ENCODE measurements around the gene CDCA8. TPM values are rescaled to one million over a fixed set of nuclear protein-coding genes. Genes with fewer than 3 reads are reported as not detected.

The CDCA8 gene
- 42.2 TPM for polyA plus RNA-seq (2013, experiment 1 of 2)
- polyA plus RNA-seq (2013, experiment 2 of 2): 44.7 TPM

DNA sequence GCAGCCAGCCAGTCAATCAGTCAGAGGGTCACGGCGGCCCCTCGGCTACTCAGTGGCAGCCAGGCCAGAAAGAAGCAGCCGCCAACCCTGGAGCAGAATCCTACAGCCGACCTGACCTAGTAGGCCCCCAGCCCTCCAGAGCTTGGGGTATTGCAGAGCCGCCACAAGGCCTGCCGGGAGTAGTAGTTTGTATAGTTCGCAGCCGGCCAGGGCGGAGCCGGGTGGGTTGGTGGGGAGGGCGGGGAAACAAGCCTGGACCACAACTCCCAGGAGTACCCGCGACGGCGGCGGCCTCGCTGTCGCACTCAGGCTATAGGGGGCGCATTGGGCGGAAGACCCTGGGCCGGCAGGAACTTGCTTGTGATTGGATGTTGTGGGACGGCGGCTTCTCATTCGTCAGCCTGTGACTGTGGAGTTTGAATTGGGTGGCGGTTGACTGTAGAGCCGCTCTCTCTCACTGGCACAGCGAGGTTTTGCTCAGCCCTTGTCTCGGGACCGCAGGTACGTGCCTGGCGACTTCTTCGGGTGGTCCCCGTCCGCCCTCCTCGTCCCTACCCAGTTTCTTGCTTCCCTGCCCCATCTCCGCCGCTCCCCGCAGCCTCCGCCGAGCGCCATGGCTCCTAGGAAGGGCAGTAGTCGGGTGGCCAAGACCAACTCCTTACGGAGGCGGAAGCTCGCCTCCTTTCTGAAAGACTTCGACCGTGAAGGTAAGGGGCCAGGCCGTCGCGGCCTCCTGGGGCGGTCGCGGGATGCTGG lies at the start of gene CDCA8:
CDCA8 (plus strand) TSS at position 439 of the 756 bp plus-strand sequence; CDS start at position 614, 175 bp downstream.
- Histone ChIP-seq H3K36me3 (ENCODE audit: control insufficient read depth, insufficient read depth, low read length) (peaks cover 56% of the 10 kb centered on the region), H3K27ac (ENCODE audit: low read depth, low read length, severe bottlenecking) (peak within 1 kb of the TSS; percentile 45), H3K4me3 (ENCODE audit: extremely low read depth, insufficient read depth, low read length, poor library complexity, severe bottlenecking) (peak within 1 kb of the TSS; percentile 87), H3K9me3 (ENCODE audit: control insufficient read depth, low read length) (no peaks in the 10 kb centered on the region), H3K4me1 (ENCODE audit: control insufficient read depth, insufficient read depth, low read length, poor library complexity, severe bottlenecking) (peaks cover 14% of the 10 kb centered on the region)
- WGBS, 2 experiments (ENCODE audit: insufficient coverage in 2 of 2): 0% methylated on average over 37 to 42 of the region's 54 CpGs

DNA sequence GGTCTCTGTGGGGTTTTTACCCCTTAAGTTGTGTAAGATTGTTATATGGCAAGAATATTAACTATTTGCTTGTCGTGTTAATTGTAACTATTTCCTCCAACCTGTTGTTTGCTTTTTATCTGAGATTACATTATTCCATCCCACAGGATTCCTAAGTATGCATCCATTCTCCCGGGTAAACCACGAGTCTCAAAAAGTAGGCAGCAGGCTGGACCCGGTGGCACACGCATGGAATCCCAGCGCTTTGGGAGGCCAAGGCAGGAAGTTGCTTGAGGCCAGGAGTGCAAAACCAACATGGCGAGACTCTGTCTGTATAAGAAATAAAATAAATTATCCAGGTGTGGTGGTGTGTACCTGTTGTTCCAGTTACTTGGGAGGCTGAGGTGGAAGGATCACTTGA lies 45.0 kb upstream of the CDCA8 start:
- Histone ChIP-seq H3K27ac (ENCODE audit: low read depth, low read length, severe bottlenecking) (no peak overlapping the region), H3K9me3 (ENCODE audit: control insufficient read depth, low read length) (no peaks in the 10 kb centered on the region), H3K36me3 (ENCODE audit: control insufficient read depth, insufficient read depth, low read length) (no peaks in the 10 kb centered on the region), H3K4me1 (ENCODE audit: control insufficient read depth, insufficient read depth, low read length, poor library complexity, severe bottlenecking) (no peaks in the 10 kb centered on the region), H3K4me3 (ENCODE audit: extremely low read depth, insufficient read depth, low read length, poor library complexity, severe bottlenecking) (no peak overlapping the region)
- WGBS, 2 experiments (ENCODE audit: insufficient coverage in 2 of 2): 89 to 91% methylated on average over 4 to 5 of the region's 7 CpGs

DNA sequence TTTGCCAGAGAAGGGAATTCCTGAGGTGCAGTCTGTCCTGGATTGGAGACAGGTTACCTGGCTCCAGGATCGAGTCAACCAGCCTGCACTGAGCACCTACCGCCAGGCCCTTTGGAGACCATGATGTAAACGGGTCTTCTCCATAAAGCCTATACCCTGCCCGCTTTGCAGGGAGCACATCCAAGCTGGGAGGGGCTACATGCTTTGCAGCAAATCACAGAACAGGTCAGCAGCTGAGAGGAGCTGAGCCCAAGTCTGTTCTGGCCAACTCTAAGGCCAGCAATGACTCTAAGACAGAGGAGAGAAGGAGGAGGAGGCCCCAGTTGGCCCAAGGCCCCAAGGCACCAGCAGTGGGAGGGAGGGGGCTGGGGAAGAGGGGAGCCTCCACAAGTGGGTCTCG lies 42.1 kb upstream of the CDCA8 start:
- H3K9me3 ChIP-seq (ENCODE audit: control insufficient read depth, low read length): no peaks in the 10 kb centered on the region
- H3K4me1 ChIP-seq (ENCODE audit: control insufficient read depth, insufficient read depth, low read length, poor library complexity, severe bottlenecking): no peaks in the 10 kb centered on the region
- no peaks in the 10 kb centered on the region for H3K36me3 ChIP-seq (ENCODE audit: control insufficient read depth, insufficient read depth, low read length)
- H3K27ac ChIP-seq (ENCODE audit: low read depth, low read length, severe bottlenecking): no peak overlapping the region
- WGBS, 2 experiments (ENCODE audit: insufficient coverage in 2 of 2): 78% methylated on average over 4 of the region's 5 CpGs
- H3K4me3 ChIP-seq (ENCODE audit: extremely low read depth, insufficient read depth, low read length, poor library complexity, severe bottlenecking): no peak overlapping the region

DNA sequence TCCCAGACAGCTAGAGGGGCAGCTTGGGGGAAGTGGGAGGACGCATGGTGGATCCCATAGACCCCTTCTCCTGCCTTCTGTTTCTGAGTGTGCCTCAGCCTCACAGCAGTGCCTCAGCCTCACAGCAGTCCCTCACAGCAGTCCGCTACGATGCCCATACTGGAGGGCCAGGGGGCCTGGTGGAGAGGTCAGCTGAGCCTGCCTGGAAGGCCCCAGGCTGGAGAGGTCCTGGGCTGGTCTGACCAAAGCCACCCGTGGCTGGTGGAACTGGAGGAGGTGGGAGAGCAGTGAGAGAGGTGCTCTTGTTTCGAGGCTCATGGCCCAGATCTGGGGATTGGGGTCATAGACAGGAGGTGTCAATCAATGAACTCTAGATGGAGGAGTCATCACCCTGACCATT lies 41.6 kb upstream of the CDCA8 start:
- Histone ChIP-seq H3K4me3 (ENCODE audit: extremely low read depth, insufficient read depth, low read length, poor library complexity, severe bottlenecking) (no peak overlapping the region), H3K9me3 (ENCODE audit: control insufficient read depth, low read length) (no peaks in the 10 kb centered on the region), H3K4me1 (ENCODE audit: control insufficient read depth, insufficient read depth, low read length, poor library complexity, severe bottlenecking) (no peaks in the 10 kb centered on the region), H3K36me3 (ENCODE audit: control insufficient read depth, insufficient read depth, low read length) (no peaks in the 10 kb centered on the region), H3K27ac (ENCODE audit: low read depth, low read length, severe bottlenecking) (no peak overlapping the region)
- WGBS, 2 experiments (ENCODE audit: insufficient coverage in 2 of 2): 71 to 84% methylated on average over 3 to 5 of the region's 5 CpGs

DNA sequence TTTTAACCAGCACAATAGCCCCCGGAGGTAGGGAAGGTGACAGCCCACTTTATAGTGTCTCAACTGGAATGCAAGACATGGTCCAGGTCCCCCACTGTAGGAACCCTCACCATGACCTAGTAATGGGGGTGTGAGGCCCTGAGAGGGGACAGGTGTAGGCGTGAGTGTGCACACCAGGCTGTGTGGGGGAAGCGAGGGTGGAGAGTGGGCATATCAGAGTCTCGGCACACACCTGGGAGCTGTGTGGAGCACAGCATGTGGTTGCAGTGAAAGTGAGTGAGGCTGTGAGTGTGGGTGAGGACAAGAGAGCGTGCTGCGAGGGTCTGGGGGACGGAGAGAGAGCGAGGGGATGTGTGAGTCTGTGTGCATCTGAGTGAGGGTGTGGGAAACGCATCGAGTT lies 40.5 kb upstream of the CDCA8 start:
- H3K27ac ChIP-seq (ENCODE audit: low read depth, low read length, severe bottlenecking): no peak overlapping the region
- 83 to 97% methylated on average over 5 to 10 of the region's 10 CpGs for WGBS, 2 experiments (ENCODE audit: insufficient coverage in 2 of 2)
- no peaks in the 10 kb centered on the region for H3K9me3 ChIP-seq (ENCODE audit: control insufficient read depth, low read length)
- no peaks in the 10 kb centered on the region for H3K4me1 ChIP-seq (ENCODE audit: control insufficient read depth, insufficient read depth, low read length, poor library complexity, severe bottlenecking)
- H3K4me3 ChIP-seq (ENCODE audit: extremely low read depth, insufficient read depth, low read length, poor library complexity, severe bottlenecking): no peak overlapping the region
- no peaks in the 10 kb centered on the region for H3K36me3 ChIP-seq (ENCODE audit: control insufficient read depth, insufficient read depth, low read length)

DNA sequence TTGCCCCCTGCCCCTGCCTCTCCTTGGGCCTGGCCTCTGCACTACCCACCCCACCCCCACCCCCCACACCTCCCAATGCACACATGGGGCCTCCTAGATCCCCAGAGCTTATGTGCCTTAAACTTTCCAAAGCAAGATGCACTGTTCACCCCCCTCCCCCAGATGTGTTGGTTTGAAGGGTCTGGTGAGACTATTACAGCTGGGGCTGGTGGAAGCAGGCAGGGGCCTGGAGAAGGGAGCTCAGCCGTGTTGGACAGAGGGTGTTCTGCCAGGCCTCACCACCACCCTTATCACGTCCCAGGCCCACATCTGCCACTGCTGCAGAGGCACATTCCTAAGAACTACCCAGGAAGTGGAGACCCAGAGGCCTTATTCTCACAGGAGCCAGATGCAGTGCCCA lies 39.3 kb upstream of the CDCA8 start:
- H3K4me1 ChIP-seq (ENCODE audit: control insufficient read depth, insufficient read depth, low read length, poor library complexity, severe bottlenecking): no peaks in the 10 kb centered on the region
- no peak overlapping the region for H3K4me3 ChIP-seq (ENCODE audit: extremely low read depth, insufficient read depth, low read length, poor library complexity, severe bottlenecking)
- WGBS, 2 experiments (ENCODE audit: insufficient coverage in 2 of 2): 100% methylated on average over 1 of the region's 2 CpGs; no CpG with 5 or more reads in 1 of the 2 experiments
- H3K27ac ChIP-seq (ENCODE audit: low read depth, low read length, severe bottlenecking): no peak overlapping the region
- no peaks in the 10 kb centered on the region for H3K9me3 ChIP-seq (ENCODE audit: control insufficient read depth, low read length)
- H3K36me3 ChIP-seq (ENCODE audit: control insufficient read depth, insufficient read depth, low read length): no peaks in the 10 kb centered on the region

DNA sequence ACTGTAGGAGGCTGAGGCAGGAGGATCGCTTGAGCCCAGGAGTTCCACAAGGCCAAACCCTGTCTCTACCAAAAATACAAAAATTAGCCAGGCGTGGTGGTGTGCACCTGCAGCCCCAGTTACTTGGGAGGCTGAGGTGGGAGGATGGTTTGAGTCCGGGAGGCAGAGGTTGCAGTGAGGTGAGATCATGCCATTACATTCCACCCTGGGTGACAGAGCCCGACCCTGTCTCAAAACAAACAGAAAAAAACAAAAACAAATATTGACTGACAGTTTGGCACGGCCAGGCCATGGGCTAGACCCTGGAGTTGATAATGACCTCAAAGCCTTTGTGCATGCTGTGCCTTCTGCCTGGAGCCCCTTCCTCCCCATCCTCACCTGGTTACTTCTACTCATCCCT lies 38.4 kb upstream of the CDCA8 start:
- Histone ChIP-seq H3K9me3 (ENCODE audit: control insufficient read depth, low read length) (no peaks in the 10 kb centered on the region), H3K4me1 (ENCODE audit: control insufficient read depth, insufficient read depth, low read length, poor library complexity, severe bottlenecking) (no peaks in the 10 kb centered on the region), H3K36me3 (ENCODE audit: control insufficient read depth, insufficient read depth, low read length) (no peaks in the 10 kb centered on the region), H3K27ac (ENCODE audit: low read depth, low read length, severe bottlenecking) (no peak overlapping the region), H3K4me3 (ENCODE audit: extremely low read depth, insufficient read depth, low read length, poor library complexity, severe bottlenecking) (no peak overlapping the region)
- WGBS, 2 experiments (ENCODE audit: insufficient coverage in 2 of 2): 74 to 93% methylated on average over 2 to 5 of the region's 5 CpGs

DNA sequence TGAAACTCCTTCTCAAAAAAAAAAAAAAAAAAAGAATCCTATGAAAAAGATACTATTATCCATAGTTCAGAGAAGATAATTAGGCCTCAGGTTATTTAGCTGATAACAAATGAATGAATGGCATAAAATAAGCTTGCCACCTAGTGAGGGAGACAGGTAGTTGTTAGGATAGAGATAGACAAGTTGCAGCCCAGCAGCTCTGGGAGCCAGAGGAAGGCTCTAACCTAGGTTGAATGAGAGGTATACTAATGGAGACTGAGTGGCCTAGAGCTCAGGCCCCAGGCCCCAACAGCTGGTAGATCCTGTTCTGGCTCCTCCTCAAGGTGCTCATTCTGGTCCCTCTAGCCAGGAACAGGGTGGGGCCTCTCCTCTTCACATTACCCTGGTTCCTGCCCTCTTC lies 37.0 kb upstream of the CDCA8 start:
- no peaks in the 10 kb centered on the region for H3K36me3 ChIP-seq (ENCODE audit: control insufficient read depth, insufficient read depth, low read length)
- no peak overlapping the region for H3K27ac ChIP-seq (ENCODE audit: low read depth, low read length, severe bottlenecking)
- H3K9me3 ChIP-seq (ENCODE audit: control insufficient read depth, low read length): no peaks in the 10 kb centered on the region
- no peaks in the 10 kb centered on the region for H3K4me1 ChIP-seq (ENCODE audit: control insufficient read depth, insufficient read depth, low read length, poor library complexity, severe bottlenecking)
- no peak overlapping the region for H3K4me3 ChIP-seq (ENCODE audit: extremely low read depth, insufficient read depth, low read length, poor library complexity, severe bottlenecking)

DNA sequence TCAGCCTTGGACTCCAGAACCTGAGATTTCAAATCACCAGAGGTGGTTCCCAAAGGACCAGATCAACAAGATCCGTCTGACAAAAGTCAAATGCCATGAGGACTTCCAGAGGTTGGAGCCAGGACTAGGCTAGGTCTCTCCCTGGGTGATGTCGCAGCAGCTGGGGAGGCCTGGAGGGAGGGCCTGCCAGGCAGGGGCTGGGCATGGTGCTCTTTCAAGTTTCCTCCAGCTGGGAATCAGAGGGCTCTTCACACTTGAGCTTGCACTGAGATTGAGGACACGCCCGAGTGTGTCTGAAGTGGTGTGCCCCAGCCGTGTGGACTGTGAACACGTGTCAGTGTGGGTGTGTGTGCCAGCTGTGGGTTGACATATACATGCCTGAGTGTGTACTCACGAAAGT lies 36.3 kb upstream of the CDCA8 start:
- H3K9me3 ChIP-seq (ENCODE audit: control insufficient read depth, low read length): no peaks in the 10 kb centered on the region
- H3K36me3 ChIP-seq (ENCODE audit: control insufficient read depth, insufficient read depth, low read length): no peaks in the 10 kb centered on the region
- 82 to 91% methylated on average over 6 to 7 of the region's 7 CpGs for WGBS, 2 experiments (ENCODE audit: insufficient coverage in 2 of 2)
- no peaks in the 10 kb centered on the region for H3K4me1 ChIP-seq (ENCODE audit: control insufficient read depth, insufficient read depth, low read length, poor library complexity, severe bottlenecking)
- no peak overlapping the region for H3K27ac ChIP-seq (ENCODE audit: low read depth, low read length, severe bottlenecking)
- H3K4me3 ChIP-seq (ENCODE audit: extremely low read depth, insufficient read depth, low read length, poor library complexity, severe bottlenecking): no peak overlapping the region

DNA sequence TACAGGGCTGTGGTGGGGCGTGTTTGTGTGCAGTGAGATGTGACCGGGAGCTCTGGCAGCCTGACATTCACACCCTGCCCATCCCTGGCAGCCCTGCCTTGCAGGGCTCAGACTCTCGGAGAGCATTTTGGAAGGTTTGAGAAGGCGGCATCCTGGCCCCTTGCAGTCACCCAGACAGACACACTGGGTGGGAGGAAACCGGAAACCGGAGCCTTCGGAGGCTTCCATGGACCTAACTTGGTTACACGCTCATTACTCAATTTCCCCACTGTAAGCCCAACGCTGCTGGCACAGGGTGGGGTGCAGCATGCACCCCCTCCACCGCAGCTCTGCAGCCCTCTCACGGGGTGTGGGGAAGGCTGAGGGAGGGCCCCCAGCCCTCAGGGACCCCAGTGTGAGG lies 35.4 kb upstream of the CDCA8 start:
- no peaks in the 10 kb centered on the region for H3K36me3 ChIP-seq (ENCODE audit: control insufficient read depth, insufficient read depth, low read length)
- 93 to 94% methylated on average over 7 to 9 of the region's 11 CpGs for WGBS, 2 experiments (ENCODE audit: insufficient coverage in 2 of 2)
- no peaks in the 10 kb centered on the region for H3K4me1 ChIP-seq (ENCODE audit: control insufficient read depth, insufficient read depth, low read length, poor library complexity, severe bottlenecking)
- no peak overlapping the region for H3K27ac ChIP-seq (ENCODE audit: low read depth, low read length, severe bottlenecking)
- H3K4me3 ChIP-seq (ENCODE audit: extremely low read depth, insufficient read depth, low read length, poor library complexity, severe bottlenecking): no peak overlapping the region
- no peaks in the 10 kb centered on the region for H3K9me3 ChIP-seq (ENCODE audit: control insufficient read depth, low read length)

DNA sequence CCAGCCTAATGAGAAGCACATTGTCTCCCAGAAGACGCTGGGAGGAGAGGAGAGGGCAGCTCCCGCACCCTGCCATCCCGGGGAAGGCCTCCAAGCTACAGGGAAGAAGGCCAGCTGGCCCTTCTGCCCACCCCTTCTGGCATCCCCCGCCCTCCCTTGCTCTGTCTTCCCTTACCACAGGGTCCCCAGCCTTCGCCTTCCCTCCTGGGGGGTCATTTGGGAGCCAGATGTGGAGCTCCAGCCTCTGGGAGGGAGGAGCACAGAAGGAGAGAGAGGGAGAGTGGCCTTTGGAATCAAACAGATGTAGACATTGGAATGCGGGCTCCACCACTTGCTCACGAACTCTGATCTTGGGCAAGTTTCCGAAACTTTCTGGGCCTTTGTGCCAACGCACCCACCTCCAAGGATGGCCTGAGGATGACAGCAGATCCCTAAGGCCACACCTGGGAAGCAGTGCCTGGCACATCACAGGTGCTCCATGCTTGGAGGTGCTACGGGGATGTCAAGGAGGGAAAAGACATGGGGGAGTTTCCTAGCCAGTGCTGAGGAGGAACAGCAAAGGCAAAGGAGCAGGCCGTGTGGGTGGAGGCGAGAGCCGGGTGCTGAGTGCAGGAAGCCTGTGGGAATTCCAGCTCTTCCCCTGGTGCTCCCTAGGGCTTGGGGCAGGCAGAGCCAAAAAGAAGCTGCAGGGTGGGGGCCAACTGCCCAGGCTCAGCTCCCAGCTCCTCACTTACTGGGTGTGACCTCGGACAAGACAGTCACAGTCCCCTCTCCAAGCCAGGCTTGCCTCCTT lies 34.5 kb upstream of the CDCA8 start:
- WGBS, 2 experiments (ENCODE audit: insufficient coverage in 2 of 2): 88% methylated on average over 11 to 12 of the region's 14 CpGs
- Histone ChIP-seq H3K9me3 (ENCODE audit: control insufficient read depth, low read length) (no peaks in the 10 kb centered on the region), H3K36me3 (ENCODE audit: control insufficient read depth, insufficient read depth, low read length) (no peaks in the 10 kb centered on the region), H3K4me1 (ENCODE audit: control insufficient read depth, insufficient read depth, low read length, poor library complexity, severe bottlenecking) (no peaks in the 10 kb centered on the region), H3K4me3 (ENCODE audit: extremely low read depth, insufficient read depth, low read length, poor library complexity, severe bottlenecking) (no peak overlapping the region), H3K27ac (ENCODE audit: low read depth, low read length, severe bottlenecking) (no peak overlapping the region)

Data from mesodermal cell (in vitro differentiated cells).